ENCODE measurements around the gene MAPKBP1. TPM values are rescaled to one million over a fixed set of nuclear protein-coding genes. Genes with fewer than 3 reads are reported as not detected.

Gene MAPKBP1
- total and polyA plus RNA-seq, 2 of the 8 experiments (the other 6 are each of a cell fraction or from before 2014, with no cell fraction given): 4.3 to 11.3 TPM

DNA sequence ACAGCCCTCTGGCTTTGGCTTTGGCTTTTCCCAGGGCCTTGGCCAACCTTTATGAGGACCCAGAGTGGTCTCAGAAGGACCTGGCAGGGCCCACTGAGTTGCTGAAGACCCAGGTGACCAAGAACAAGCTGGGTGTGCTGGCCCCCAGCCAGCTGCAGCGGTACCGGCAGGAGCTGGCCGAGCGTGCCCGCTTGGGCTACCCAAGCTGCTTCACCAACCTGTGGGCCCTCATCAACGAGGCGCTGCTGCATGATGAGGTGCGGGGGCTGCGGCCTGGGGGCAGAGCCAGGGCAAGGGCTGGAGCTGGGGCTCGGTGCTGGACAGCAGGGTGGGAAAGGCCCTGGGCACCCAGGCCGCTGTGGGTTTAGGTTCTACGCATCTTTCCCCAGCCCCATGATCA lies 70.5 kb downstream of the MAPKBP1 start:
- Histone ChIP-seq H4K5ac (ENCODE audit: insufficient read length, low read depth, low read length) (no peak overlapping the region), H4K20me1 (replicated peaks in 1 of 2; ENCODE audit: control insufficient read depth in 1 of 2, insufficient read depth in 2 of 2, low read length in 2 of 2) (peaks cover 0 to 1% of the 10 kb centered on the region in 2 experiments), H2BK120ac (replicated peaks; ENCODE audit: low read depth, low read length) (no peak overlapping the region), H3K4me2 (ENCODE audit: insufficient read depth in 1 of 2, low read depth in 2 of 2, low read length in 2 of 2) (no peak overlapping the region), H3K56ac (replicated peaks; ENCODE audit: insufficient read length, low read depth, low read length) (no peak overlapping the region), H3K36me3 (ENCODE audit: control insufficient read depth in 2 of 4, insufficient read depth in 4 of 4, low read length in 3 of 4) (peaks cover 0 to 7% (median 2%) of the 10 kb centered on the region in 4 experiments; a peak in 3 of 8 replicates), H3K4ac (replicated peaks; ENCODE audit: insufficient read length, low read depth, low read length) (no peak overlapping the region), H2BK12ac (ENCODE audit: low read depth, low read length) (no peak overlapping the region), H3K23me2 (ENCODE audit: low read depth, low read length) (no peaks in the 10 kb centered on the region), H3K27ac (ENCODE audit: low read depth, low read length) (no peak overlapping the region), H3K27me3 (replicated peaks in 1 of 4; ENCODE audit: control insufficient read depth in 3 of 4, extremely low read depth in 1 of 4, insufficient read depth in 3 of 4, low read length in 3 of 4) (no peaks in the 10 kb centered on the region), H3K4me1 (replicated peaks in 1 of 4; ENCODE audit: control insufficient read depth in 3 of 4, insufficient read depth in 4 of 4, low read length in 3 of 4) (no peaks in the 10 kb centered on the region), H3K4me3 (ENCODE audit: extremely low read depth in 1 of 4, insufficient read depth in 2 of 4, low read depth in 3 of 4, low read length in 4 of 4) (no peak overlapping the region), H2BK15ac (ENCODE audit: low read length) (no peak overlapping the region), H3K23ac (ENCODE audit: insufficient read length) (no peak overlapping the region), H2BK5ac (ENCODE audit: low read depth, low read length) (no peak overlapping the region), H4K8ac (ENCODE audit: extremely low read depth, insufficient read depth, low read length) (peak overlapping the region; percentile 18; the same call in 1 of the 2 replicates), H2AK5ac (ENCODE audit: low read depth, low read length) (no peak overlapping the region), H2BK20ac (ENCODE audit: low read length) (no peak overlapping the region), H3K79me2 (ENCODE audit: control insufficient read depth in 1 of 2, insufficient read depth in 2 of 2, low read length in 2 of 2) (no peaks in the 10 kb centered on the region), H4K91ac (replicated peaks; ENCODE audit: insufficient read length, low read length) (no peak overlapping the region), H3K14ac (ENCODE audit: insufficient read length) (no peak overlapping the region), H3K79me1 (ENCODE audit: low read depth, low read length) (no peaks in the 10 kb centered on the region), H3K9ac (replicated peaks in 1 of 4; ENCODE audit: extremely low read depth in 1 of 4, low read depth in 3 of 4, low read length in 3 of 4) (no peak overlapping the region), H2AFZ (ENCODE audit: low read length) (no peak overlapping the region), H3K9me3 (ENCODE audit: insufficient read depth in 2 of 2, low read depth in 1 of 2, low read length in 1 of 2) (no peaks in the 10 kb centered on the region), H3K18ac (ENCODE audit: extremely low read depth, low read length) (no peak overlapping the region)
- WGBS, 2 experiments (ENCODE audit: extremely low coverage in 1 of 2, insufficient coverage in 1 of 2, insufficient read length in 1 of 2, insufficient replicate concordance in 2 of 2, low coverage in 1 of 2, low lambda C conversion rate in 2 of 2, missing lambda C conversion rate in 1 of 2): 86% methylated on average over 12 of the region's 12 CpGs; no CpG with 5 or more reads in 1 of the 2 experiments
- FAIRE-seq (no peak), DNase-seq (ENCODE audit: low read depth in 1 of 2, low spot score in 2 of 2) (no peak)
- ChIA-PET POLR2A (ENCODE audit: partially characterized antibody) (interaction anchor here (1.1 to 2.0 kb wide), 4 partner anchors 10 to 25 kb away, joined by 3 to 6 read pairs (median 4); no protein-coding TSS in a partner anchor), CTCF (ENCODE audit: partially characterized antibody) (interaction anchor here (0.8 to 6.7 kb wide), 10 partner anchors 9 to 71 kb away, joined by 3 to 30 read pairs (median 5); partner anchors contain the start of gene MAPKBP1)
- no peak for TF ChIP-seq BCL11A (IDR thresholded peaks at IDR 0.05; ENCODE audit: low read depth in 2 of 2, low read length in 2 of 2)
- TF ChIP-seq SIX5 (IDR thresholded peaks at IDR 0.05; ENCODE audit: low read depth, low read length): no peak
- TF ChIP-seq TAF1 (IDR thresholded peaks at IDR 0.05; ENCODE audit: low read depth, low read length): no peak
- no peak for TF ChIP-seq SIN3A (conservative IDR thresholded peaks at IDR 0.05 in 1 of 2, IDR thresholded peaks at IDR 0.05 in 1 of 2; ENCODE audit: low read depth in 1 of 2, low read length in 2 of 2)
- no peak for TF ChIP-seq TBP (IDR thresholded peaks at IDR 0.05; ENCODE audit: low read depth, low read length)
- no peak for TF ChIP-seq SP2 (IDR thresholded peaks at IDR 0.05; ENCODE audit: low read length)
- TF ChIP-seq CBX5 (IDR thresholded peaks at IDR 0.05; ENCODE audit: low read depth, low read length): no peak
- TF ChIP-seq NRF1 (IDR thresholded peaks at IDR 0.05; ENCODE audit: low read depth, low read length): no peak
- TF ChIP-seq ZNF274 (IDR thresholded peaks at IDR 0.05; ENCODE audit: borderline replicate concordance, extremely low read depth, low read length): no peak

Data from H1 (cell line).